GM21786 (cell line): Measurements from ENCODE around the gene SLC35E1.
"Not testable (repeated sequence)": the region's sequence is repeated elsewhere in the genome, so short reads cannot be mapped to it uniquely, and the experiment has no call there.

Experiments used
- ATAC-seq: cut with Tn5 transposase; IDR thresholded peaks from one replicate; pipeline ENCODE4 v1.9.1; 2021; ENCODE audit not compliant: unreplicated experiment

The SLC35E1 gene

GRCh38 chr19:16551902-16552301 is 20.3 kb downstream of the SLC35E1 start:
- ATAC-seq, result not testable (repeated sequence)

- no peak for ATAC-seq
These were observed 23.3 kb downstream of the SLC35E1 start for GRCh38 chr19:16548956-16549355.

- ATAC-seq, result no peak
These were observed 27.6 kb downstream of the SLC35E1 start for GRCh38 chr19:16544473-16545231.

- ATAC-seq, result not testable (repeated sequence)
These were observed 28.5 kb downstream of the SLC35E1 start for GRCh38 chr19:16543734-16544133.

GRCh38 chr19:16542910-16543472 is 29.2 kb downstream of the SLC35E1 start:
- no peak for ATAC-seq

GRCh38 chr19:16542045-16542909 is 29.9 kb downstream of the SLC35E1 start, which contains the start of gene CHERP:
CHERP (minus strand) TSS chr19:16542437; CDS start chr19:16542378, 59 bp downstream.
- peak; percentile 60 for ATAC-seq

GRCh38 chr19:16541526-16542044 is 30.6 kb downstream of the SLC35E1 start:
- no peak for ATAC-seq

GRCh38 chr19:16540948-16541347 is 31.3 kb downstream of the SLC35E1 start:
- no peak for ATAC-seq

GRCh38 chr19:16537111-16537510 is 35.1 kb downstream of the SLC35E1 start:
- no peak for ATAC-seq

- no peak for ATAC-seq
These were observed 36.1 kb downstream of the SLC35E1 start for GRCh38 chr19:16536130-16536529.

- ATAC-seq, result no peak
These were observed 36.8 kb downstream of the SLC35E1 start for GRCh38 chr19:16535381-16535780.

GRCh38 chr19:16532440-16533234 is 39.6 kb downstream of the SLC35E1 start:
- no peak for ATAC-seq

GRCh38 chr19:16531380-16531669 is 40.9 kb downstream of the SLC35E1 start:
- no peak for ATAC-seq

- ATAC-seq, result no peak
These were observed 41.5 kb downstream of the SLC35E1 start for GRCh38 chr19:16530540-16531379.

GRCh38 chr19:16529466-16530144 is 42.6 kb downstream of the SLC35E1 start:
- ATAC-seq, result no peak

- ATAC-seq, result no peak
These were observed 44.2 kb downstream of the SLC35E1 start for GRCh38 chr19:16527971-16528521.

- ATAC-seq, result no peak
These were observed 44.8 kb downstream of the SLC35E1 start for GRCh38 chr19:16527334-16527935.

- ATAC-seq, result no peak
These were observed 46.3 kb downstream of the SLC35E1 start for GRCh38 chr19:16525751-16526481.
